Natural killer cell (primary cell): ENCODE results near the gene STAM. TPM values are rescaled to one million over a fixed set of nuclear protein-coding genes. Genes with fewer than 3 reads are reported as not detected.

Experiments used
- ATAC-seq, 3 donors: fragments of 150-1000 bp in 2 of 3; fragments of 200-7000 bp in 1 of 3; cut with Tn5 transposase; 1 replicate in 1 of 3; 2 replicates in 2 of 3; pipeline ENCODE4 v1.10.0; 2021; ENCODE audit warnings: mild to moderate bottlenecking in 2 of 3, moderate library complexity in 2 of 3
- DNase-seq, 2 donors: peaks; one replicate each; pipeline versions ENCODE4 v3.0.0 to v3.0.0-alpha.2; 2013 to 2021; ENCODE audit warnings: mixed read lengths in 1 of 2
- H3K27ac ChIP-seq: one replicate; pipeline ENCODE4 v1.5.1; 2013; ENCODE audit warnings: mild to moderate bottlenecking, low read length
- H3K27me3 ChIP-seq: one replicate; pipeline ENCODE4 v1.6.1; 2013; ENCODE audit warnings: low read length; ENCODE audit not compliant: control insufficient read depth, insufficient read depth
- H3K36me3 ChIP-seq: one replicate; pipeline ENCODE4 v1.6.1; 2013; ENCODE audit warnings: low read length; ENCODE audit not compliant: control insufficient read depth, insufficient read depth
- H3K4me1 ChIP-seq: one replicate; pipeline ENCODE4 v1.6.1; 2013; ENCODE audit warnings: low read length; ENCODE audit not compliant: control insufficient read depth, insufficient read depth
- H3K4me3 ChIP-seq: one replicate; pipeline ENCODE4 v1.5.1; 2013; ENCODE audit warnings: low read length
- H3K9me3 ChIP-seq: one replicate; pipeline ENCODE4 v1.6.1; 2013; ENCODE audit warnings: low read length; ENCODE audit not compliant: control insufficient read depth, insufficient read depth
- H3K27ac Mint-ChIP-seq, 2 donors: one replicate each; pipeline ENCODE4 v1.8.0; 2022; ENCODE audit warnings: mild to moderate bottlenecking in 2 of 2, mixed read lengths in 2 of 2, moderate library complexity in 1 of 2
- H3K27me3 Mint-ChIP-seq, 2 donors: one replicate each; pipeline ENCODE4 v1.8.0; 2022; ENCODE audit warnings: low read depth in 2 of 2, mixed read lengths in 2 of 2
- H3K36me3 Mint-ChIP-seq: one replicate; pipeline ENCODE4 v1.8.0; 2022; ENCODE audit warnings: mixed read lengths
- H3K4me1 Mint-ChIP-seq, 2 donors: one replicate each; pipeline ENCODE4 v1.8.0; 2022; ENCODE audit warnings: mixed read lengths in 2 of 2
- H3K4me3 Mint-ChIP-seq: one replicate; pipeline ENCODE4 v1.8.0; 2022; ENCODE audit warnings: mild to moderate bottlenecking, moderate library complexity, mixed read lengths
- H3K9me3 Mint-ChIP-seq, 2 donors: one replicate each; pipeline ENCODE4 v1.8.0; 2022; ENCODE audit warnings: mixed read lengths in 2 of 2
- WGBS: methylation state at CpG from one replicate; pipeline ENCODE4 v1.1.7; 2013; ENCODE audit warnings: missing lambda C conversion rate; ENCODE audit not compliant: insufficient coverage; 5-methylcytosine and 5-hydroxymethylcytosine counted together
- intact Hi-C: fragments of 100-400 bp; cut with micrococcal nuclease; formaldehyde crosslinking; loops from one replicate; pipeline ENCODE4 v1.14.2; 2022
- total RNA-seq, 4 donors: library from RNA; stranded (reverse); fragments of 120-200 nt in 1 of 4; gene quantifications; one replicate each; pipeline versions ENCODE4 v1.2.3 to v1.2.4, GENCODE V29; 2013 to 2022
- TF ChIP-seq, protein P1 (sequence below): fragments of 200-600 bp; IDR thresholded peaks from one replicate; pipeline ENCODE4 v1.8.0; 2022; ENCODE audit warnings: antibody characterized with exemption

Gene STAM
- total RNA-seq, 3 donors from 2014 or later (not counting 1 experiment from before 2014, with no cell fraction given), result 37.8 to 40.2 (median 38.6) TPM

DNA sequence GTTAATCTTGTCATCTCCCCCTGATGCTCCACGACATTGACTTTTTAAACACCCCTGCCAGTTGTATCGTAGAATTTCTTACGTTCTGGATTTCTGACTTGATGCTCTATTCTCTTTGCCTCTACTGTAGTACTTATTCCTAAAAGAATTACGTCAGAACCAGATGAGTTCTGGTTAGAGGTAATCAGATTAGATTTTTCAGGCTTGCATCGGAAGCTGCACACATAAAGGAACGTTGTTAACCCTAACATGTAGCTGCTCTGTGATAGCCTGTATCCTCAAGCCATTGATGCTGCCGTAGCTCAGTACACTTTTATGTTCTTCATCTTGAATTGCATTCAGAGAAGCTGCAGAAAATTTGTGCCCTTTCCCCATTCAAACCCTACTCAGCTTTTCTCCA is 81.8 kb downstream of the STAM start:
- H3K27ac ChIP-seq, result no peak overlapping the region
- WGBS, result 95% methylated on average over 7 of the region's 7 CpGs
- H3K4me3 Mint-ChIP-seq, result no peak overlapping the region
- H3K27me3 ChIP-seq, result no peaks in the 10 kb centered on the region
- DNase-seq, result no peak
- H3K36me3 ChIP-seq, result no peaks in the 10 kb centered on the region
- H3K27ac Mint-ChIP-seq, result no peak overlapping the region
- no peaks in the 10 kb centered on the region for H3K4me1 ChIP-seq
- H3K4me1 Mint-ChIP-seq, result no peaks in the 10 kb centered on the region
- no peaks in the 10 kb centered on the region for H3K36me3 Mint-ChIP-seq
- no peaks in the 10 kb centered on the region for H3K27me3 Mint-ChIP-seq
- no peak overlapping the region for H3K4me3 ChIP-seq
- H3K9me3 ChIP-seq, result no peaks in the 10 kb centered on the region
- intact Hi-C loops, result no loop called here
- no peaks in the 10 kb centered on the region for H3K9me3 Mint-ChIP-seq
- no peak for ATAC-seq
- TF ChIP-seq, protein P1, sequence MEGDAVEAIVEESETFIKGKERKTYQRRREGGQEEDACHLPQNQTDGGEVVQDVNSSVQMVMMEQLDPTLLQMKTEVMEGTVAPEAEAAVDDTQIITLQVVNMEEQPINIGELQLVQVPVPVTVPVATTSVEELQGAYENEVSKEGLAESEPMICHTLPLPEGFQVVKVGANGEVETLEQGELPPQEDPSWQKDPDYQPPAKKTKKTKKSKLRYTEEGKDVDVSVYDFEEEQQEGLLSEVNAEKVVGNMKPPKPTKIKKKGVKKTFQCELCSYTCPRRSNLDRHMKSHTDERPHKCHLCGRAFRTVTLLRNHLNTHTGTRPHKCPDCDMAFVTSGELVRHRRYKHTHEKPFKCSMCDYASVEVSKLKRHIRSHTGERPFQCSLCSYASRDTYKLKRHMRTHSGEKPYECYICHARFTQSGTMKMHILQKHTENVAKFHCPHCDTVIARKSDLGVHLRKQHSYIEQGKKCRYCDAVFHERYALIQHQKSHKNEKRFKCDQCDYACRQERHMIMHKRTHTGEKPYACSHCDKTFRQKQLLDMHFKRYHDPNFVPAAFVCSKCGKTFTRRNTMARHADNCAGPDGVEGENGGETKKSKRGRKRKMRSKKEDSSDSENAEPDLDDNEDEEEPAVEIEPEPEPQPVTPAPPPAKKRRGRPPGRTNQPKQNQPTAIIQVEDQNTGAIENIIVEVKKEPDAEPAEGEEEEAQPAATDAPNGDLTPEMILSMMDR, result no peak

DNA sequence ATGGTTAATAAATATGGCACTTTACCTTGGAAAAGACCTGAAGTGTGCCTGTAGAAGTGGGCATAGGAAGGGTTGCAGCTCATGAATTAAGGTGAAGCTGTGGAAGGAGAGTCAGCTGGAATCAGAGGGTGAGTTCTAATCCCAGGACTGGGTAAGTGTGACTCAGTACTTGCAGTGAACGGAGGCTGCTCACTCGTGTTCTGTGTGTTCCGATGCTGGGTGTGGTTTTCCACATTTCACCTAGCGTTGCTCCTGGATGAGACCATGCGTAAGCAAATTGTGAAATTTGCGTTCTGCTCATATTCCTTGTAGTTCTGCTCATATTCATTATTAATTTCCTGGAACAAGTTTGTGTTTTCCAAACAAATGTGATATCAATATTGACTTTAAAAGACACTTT is 85.7 kb downstream of the STAM start:
- intact Hi-C loops, result no loop called here
- H3K4me1 Mint-ChIP-seq, result no peaks in the 10 kb centered on the region
- DNase-seq, result no peak

DNA sequence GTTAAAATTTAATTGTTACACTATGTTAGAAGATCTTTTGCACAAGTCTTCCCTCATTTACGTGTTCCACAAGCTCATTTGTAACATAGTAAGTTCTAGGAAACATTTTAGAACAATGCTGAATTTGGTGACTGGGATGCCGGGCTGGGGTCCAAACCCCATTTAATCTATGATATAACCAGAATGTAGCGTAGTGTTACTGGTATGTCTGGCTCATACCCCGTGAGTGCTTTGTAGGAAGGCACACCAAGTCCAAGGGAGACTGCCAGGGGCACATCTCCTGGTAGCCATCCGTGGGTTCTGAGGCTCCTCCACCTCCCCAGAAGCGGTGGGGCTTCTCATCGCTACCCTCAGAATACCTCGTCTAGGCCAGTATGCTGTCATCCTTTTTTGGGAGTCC is 86.7 kb downstream of the STAM start:
- Mint-ChIP-seq H3K27me3 (no peaks in the 10 kb centered on the region), H3K9me3 (no peaks in the 10 kb centered on the region)
- intact Hi-C loops, result no loop called here

More for the DNA sequence above, 85.7 kb downstream of the STAM start:
- no peak for ATAC-seq
- Histone ChIP-seq H3K9me3 (no peaks in the 10 kb centered on the region), H3K27me3 (no peaks in the 10 kb centered on the region), H3K36me3 (no peaks in the 10 kb centered on the region), H3K4me3 (no peak overlapping the region), H3K27ac (no peak overlapping the region), H3K4me1 (no peaks in the 10 kb centered on the region)
- no peaks in the 10 kb centered on the region for H3K9me3 Mint-ChIP-seq
- no peak overlapping the region for H3K27ac Mint-ChIP-seq
- TF ChIP-seq, protein P1, result no peak
- WGBS, result 95% methylated on average over 6 of the region's 6 CpGs
- no peaks in the 10 kb centered on the region for H3K36me3 Mint-ChIP-seq
- no peaks in the 10 kb centered on the region for H3K27me3 Mint-ChIP-seq
- no peak overlapping the region for H3K4me3 Mint-ChIP-seq

More for the DNA sequence above, 86.7 kb downstream of the STAM start:
- Mint-ChIP-seq H3K4me3 (no peak overlapping the region), H3K4me1 (no peaks in the 10 kb centered on the region), H3K27ac (no peak overlapping the region), H3K36me3 (no peaks in the 10 kb centered on the region)
- DNase-seq (no peak), ATAC-seq (no peak)
- WGBS, result 94% methylated on average over 8 of the region's 8 CpGs
- Histone ChIP-seq H3K9me3 (no peaks in the 10 kb centered on the region), H3K27me3 (no peaks in the 10 kb centered on the region), H3K4me1 (no peaks in the 10 kb centered on the region), H3K27ac (no peak overlapping the region), H3K36me3 (no peaks in the 10 kb centered on the region), H3K4me3 (no peak overlapping the region)
- TF ChIP-seq, protein P1, result no peak
